Fibroblast of lung (primary cell): ENCODE results near the gene STARD8. TPM values are rescaled to one million over a fixed set of nuclear protein-coding genes. Genes with fewer than 3 reads are reported as not detected.
A peak's percentile ranks its signal among the peaks of the same experiment; 100 is the strongest.

Experiments used
- DNase-seq, 2 donors: peaks; one replicate each; pipeline versions ENCODE4 v3.0.0 to v3.0.0-alpha.2; 2010; ENCODE audit warnings: low read depth in 2 of 2
- H2AFZ ChIP-seq: 2 replicates; pipeline ENCODE4 v1.5.1; 2012; ENCODE audit warnings: low read length, control low read depth, inconsistent platforms
- H3K27ac ChIP-seq: 2 replicates; pipeline ENCODE4 v1.5.1; 2011; ENCODE audit warnings: low read length, control low read depth; ENCODE audit not compliant: insufficient read depth
- H3K27me3 ChIP-seq: 2 replicates; pipeline ENCODE4 v1.5.1; 2011; ENCODE audit warnings: mild to moderate bottlenecking, low read length; ENCODE audit not compliant: control insufficient read depth, insufficient read depth
- H3K36me3 ChIP-seq: 2 replicates; pipeline ENCODE4 v1.5.1; 2011; ENCODE audit warnings: low read length; ENCODE audit not compliant: control insufficient read depth, insufficient read depth
- H3K4me1 ChIP-seq: 2 replicates; pipeline ENCODE4 v1.5.1; 2011; ENCODE audit warnings: low read length; ENCODE audit not compliant: control insufficient read depth, insufficient read depth; ENCODE audit errors: extremely low read depth
- H3K4me2 ChIP-seq: 2 replicates; pipeline ENCODE4 v1.5.1; 2011; ENCODE audit warnings: low read length, control low read depth; ENCODE audit not compliant: insufficient read depth; ENCODE audit errors: extremely low read depth
- H3K4me3 ChIP-seq, 4 experiments: fragments of 200-600 bp in 1 of 4; sonication (generic) in 1 of 4; replicated peaks in 1 of 4; 2 replicates each; pipeline ENCODE4 v1.5.1; 2011 to 2016; ENCODE audit warnings: low read length in 4 of 4, low read depth in 3 of 4, mild to moderate bottlenecking in 3 of 4, control low read depth in 2 of 4, inconsistent platforms in 1 of 4, mixed read lengths in 1 of 4; ENCODE audit not compliant: insufficient read depth in 1 of 4; ENCODE audit errors: control extremely low read depth in 1 of 4
- H3K79me2 ChIP-seq: 2 replicates; pipeline ENCODE4 v1.5.1; 2012; ENCODE audit warnings: mild to moderate bottlenecking, low read length, inconsistent platforms; ENCODE audit not compliant: control insufficient read depth, insufficient read depth
- H3K9ac ChIP-seq: 2 replicates; pipeline ENCODE4 v1.5.1; 2011; ENCODE audit warnings: mild to moderate bottlenecking, low read length, control low read depth; ENCODE audit not compliant: insufficient read depth
- H3K9me3 ChIP-seq: 2 replicates; pipeline ENCODE4 v1.5.1; 2012; ENCODE audit warnings: low read depth, low read length; ENCODE audit not compliant: control insufficient read depth, insufficient read depth
- H4K20me1 ChIP-seq: 2 replicates; pipeline ENCODE4 v1.5.1; 2011; ENCODE audit warnings: low read length; ENCODE audit not compliant: control insufficient read depth, insufficient read depth; ENCODE audit errors: extremely low read depth
- CTCF ChIP-seq, 2 donors: IDR thresholded peaks in 1 of 2; conservative IDR thresholded peaks in 1 of 2; 1 replicate in 1 of 2; 2 replicates in 1 of 2; pipeline ENCODE4 v1.5.1; 2011 to 2012; ENCODE audit warnings: low read length in 2 of 2, control low read depth in 1 of 2, inconsistent platforms in 1 of 2, low read depth in 1 of 2, mild to moderate bottlenecking in 1 of 2
- EZH2 ChIP-seq: IDR thresholded peaks from 2 replicates; pipeline ENCODE4 v1.5.1; 2012; ENCODE audit warnings: low read length, control low read depth, mild to moderate bottlenecking; ENCODE audit errors: missing control alignments
- polyA plus RNA-seq, 2 donors: library from polyadenylated mRNA; depleted of rRNA in 1 of 2; stranded (reverse) in 1 of 2; unstranded in 1 of 2; fragments of >200 nt; gene quantifications; 2 replicates each; pipeline ENCODE4 v1.2.1, GENCODE V29; 2011 to 2012; ENCODE audit warnings: missing spikeins in 1 of 2
- total RNA-seq: library from RNA; depleted of rRNA; stranded (reverse); fragments of >200 nt; gene quantifications from 2 replicates; pipeline ENCODE4 v1.2.1, GENCODE V29; 2014

The STARD8 gene
- total and polyA plus RNA-seq, 2 donors (not counting 1 experiment from before 2014, with no cell fraction given): 0.76 to 1.5 TPM

GRCh38 chrX:68710870-68711576, 63.6 kb downstream of the STARD8 start:
- no peak overlapping the region for H3K4me2 ChIP-seq
- TF ChIP-seq EZH2 (no peak), CTCF (conservative IDR thresholded peaks at IDR 0.05 in 1 of 2, IDR thresholded peaks at IDR 0.05 in 1 of 2; ENCODE audit: low read depth in 1 of 2, low read length in 2 of 2) (peak; percentile 48 to 49)
- no peaks in the 10 kb centered on the region for H3K36me3 ChIP-seq
- no peak overlapping the region for H2AFZ ChIP-seq
- DNase-seq: peak; percentile 29 to 47
- peaks cover 2% of the 10 kb centered on the region for H4K20me1 ChIP-seq
- no peak overlapping the region for H3K4me3 ChIP-seq
- no peaks in the 10 kb centered on the region for H3K4me1 ChIP-seq
- no peak overlapping the region for H3K27ac ChIP-seq
- no peaks in the 10 kb centered on the region for H3K9me3 ChIP-seq
- no peaks in the 10 kb centered on the region for H3K79me2 ChIP-seq
- no peak overlapping the region for H3K9ac ChIP-seq
- H3K27me3 ChIP-seq: no peaks in the 10 kb centered on the region

GRCh38 chrX:68711845-68712244, 64.4 kb downstream of the STARD8 start:
- DNase-seq: no peak
- Histone ChIP-seq H3K27ac (no peak overlapping the region), H3K9me3 (no peaks in the 10 kb centered on the region), H3K36me3 (no peaks in the 10 kb centered on the region), H3K4me2 (no peak overlapping the region), H3K9ac (no peak overlapping the region), H3K4me1 (no peaks in the 10 kb centered on the region), H3K79me2 (no peaks in the 10 kb centered on the region), H3K27me3 (no peaks in the 10 kb centered on the region), H4K20me1 (peaks cover 2% of the 10 kb centered on the region), H2AFZ (no peak overlapping the region), H3K4me3 (no peak overlapping the region)
- no peak for TF ChIP-seq EZH2
- TF ChIP-seq CTCF (conservative IDR thresholded peaks at IDR 0.05 in 1 of 2, IDR thresholded peaks at IDR 0.05 in 1 of 2; ENCODE audit: low read depth in 1 of 2, low read length in 2 of 2): no peak

GRCh38 chrX:68714856-68715255, 67.4 kb downstream of the STARD8 start:
- no peaks in the 10 kb centered on the region for H3K27me3 ChIP-seq
- DNase-seq: no peak
- TF ChIP-seq CTCF (conservative IDR thresholded peaks at IDR 0.05 in 1 of 2, IDR thresholded peaks at IDR 0.05 in 1 of 2; ENCODE audit: low read depth in 1 of 2, low read length in 2 of 2) (no peak), EZH2 (no peak)
- no peak overlapping the region for H3K4me2 ChIP-seq
- peaks cover 2% of the 10 kb centered on the region for H4K20me1 ChIP-seq
- no peaks in the 10 kb centered on the region for H3K79me2 ChIP-seq
- no peak overlapping the region for H2AFZ ChIP-seq
- H3K9ac ChIP-seq: no peak overlapping the region
- no peaks in the 10 kb centered on the region for H3K9me3 ChIP-seq
- no peak overlapping the region for H3K4me3 ChIP-seq
- no peaks in the 10 kb centered on the region for H3K4me1 ChIP-seq
- H3K27ac ChIP-seq: no peak overlapping the region
- no peaks in the 10 kb centered on the region for H3K36me3 ChIP-seq
